Measurements from ENCODE around the gene CFAP61.

Gene CFAP61

GRCh38 chr20:20010639-20011500, 41.5 kb upstream of the CFAP61 start:
- no peak for DNase-seq (ENCODE audit: low read depth)
- TF ChIP-seq MYC (IDR thresholded peaks at IDR 0.05; ENCODE audit: low read depth, low read length) (no peak), POLR2A (IDR thresholded peaks at IDR 0.05; ENCODE audit: extremely low read depth, insufficient read length) (no peak)
- TF ChIP-seq, protein P1, sequence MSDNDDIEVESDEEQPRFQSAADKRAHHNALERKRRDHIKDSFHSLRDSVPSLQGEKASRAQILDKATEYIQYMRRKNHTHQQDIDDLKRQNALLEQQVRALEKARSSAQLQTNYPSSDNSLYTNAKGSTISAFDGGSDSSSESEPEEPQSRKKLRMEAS (IDR thresholded peaks at IDR 0.05; ENCODE audit: low read depth, low read length): no peak
- TF ChIP-seq, protein P2, sequence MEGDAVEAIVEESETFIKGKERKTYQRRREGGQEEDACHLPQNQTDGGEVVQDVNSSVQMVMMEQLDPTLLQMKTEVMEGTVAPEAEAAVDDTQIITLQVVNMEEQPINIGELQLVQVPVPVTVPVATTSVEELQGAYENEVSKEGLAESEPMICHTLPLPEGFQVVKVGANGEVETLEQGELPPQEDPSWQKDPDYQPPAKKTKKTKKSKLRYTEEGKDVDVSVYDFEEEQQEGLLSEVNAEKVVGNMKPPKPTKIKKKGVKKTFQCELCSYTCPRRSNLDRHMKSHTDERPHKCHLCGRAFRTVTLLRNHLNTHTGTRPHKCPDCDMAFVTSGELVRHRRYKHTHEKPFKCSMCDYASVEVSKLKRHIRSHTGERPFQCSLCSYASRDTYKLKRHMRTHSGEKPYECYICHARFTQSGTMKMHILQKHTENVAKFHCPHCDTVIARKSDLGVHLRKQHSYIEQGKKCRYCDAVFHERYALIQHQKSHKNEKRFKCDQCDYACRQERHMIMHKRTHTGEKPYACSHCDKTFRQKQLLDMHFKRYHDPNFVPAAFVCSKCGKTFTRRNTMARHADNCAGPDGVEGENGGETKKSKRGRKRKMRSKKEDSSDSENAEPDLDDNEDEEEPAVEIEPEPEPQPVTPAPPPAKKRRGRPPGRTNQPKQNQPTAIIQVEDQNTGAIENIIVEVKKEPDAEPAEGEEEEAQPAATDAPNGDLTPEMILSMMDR (IDR thresholded peaks at IDR 0.05; ENCODE audit: low read depth, low read length): no peak
- H3K4me3 ChIP-seq (ENCODE audit: low read depth, low read length): no peak overlapping the region

DNA sequence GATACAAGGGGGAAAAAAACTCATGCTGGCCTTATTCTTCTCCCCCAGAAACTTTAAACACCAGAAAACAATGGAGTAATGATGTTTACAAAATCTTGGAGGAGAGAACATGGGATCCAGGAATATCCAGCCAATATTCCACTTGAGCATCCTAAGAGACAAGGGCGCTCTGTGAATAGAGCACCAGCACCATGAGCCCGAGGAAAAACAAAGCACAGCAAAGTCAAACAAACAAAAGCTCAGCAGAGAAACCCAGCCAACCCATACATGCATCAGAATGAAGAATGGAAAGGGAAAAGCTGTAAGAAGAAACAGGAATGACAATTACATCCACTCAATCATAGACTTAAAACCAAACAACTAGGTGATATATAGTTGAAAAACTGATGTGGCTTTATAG, 39.8 kb upstream of the CFAP61 start:
- TF ChIP-seq, protein P1 (IDR thresholded peaks at IDR 0.05; ENCODE audit: low read depth, low read length): no peak
- TF ChIP-seq, protein P2 (IDR thresholded peaks at IDR 0.05; ENCODE audit: low read depth, low read length): no peak
- TF ChIP-seq MYC (IDR thresholded peaks at IDR 0.05; ENCODE audit: low read depth, low read length) (no peak), POLR2A (IDR thresholded peaks at IDR 0.05; ENCODE audit: extremely low read depth, insufficient read length) (no peak)
- H3K4me3 ChIP-seq (ENCODE audit: low read depth, low read length): no peak overlapping the region
- DNase-seq (ENCODE audit: low read depth): no peak

DNA sequence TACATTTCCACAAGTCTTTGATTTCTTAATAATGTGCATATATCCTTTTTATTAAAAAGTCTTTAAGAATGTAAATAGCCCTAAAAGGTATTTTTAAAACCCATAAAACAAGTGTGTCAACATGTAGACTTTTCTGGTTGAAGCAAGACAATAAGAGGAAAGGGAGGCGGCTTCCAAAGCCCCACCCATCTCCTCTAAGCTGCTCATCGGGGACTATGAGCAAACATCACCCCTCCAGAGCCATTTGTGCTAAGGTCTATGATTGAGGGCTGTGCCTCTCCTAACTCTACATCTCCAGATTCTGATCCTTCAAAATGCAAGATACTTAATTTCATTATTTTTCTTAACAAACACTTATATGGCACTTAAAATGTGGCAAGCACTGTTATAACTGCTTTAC, 37.7 kb upstream of the CFAP61 start:
- no peak overlapping the region for H3K4me3 ChIP-seq (ENCODE audit: low read depth, low read length)
- peak; percentile 54 for DNase-seq (ENCODE audit: low read depth)
- TF ChIP-seq, protein P2 (IDR thresholded peaks at IDR 0.05; ENCODE audit: low read depth, low read length): no peak
- TF ChIP-seq POLR2A (IDR thresholded peaks at IDR 0.05; ENCODE audit: extremely low read depth, insufficient read length) (no peak), MYC (IDR thresholded peaks at IDR 0.05; ENCODE audit: low read depth, low read length) (no peak)
- TF ChIP-seq, protein P1 (IDR thresholded peaks at IDR 0.05; ENCODE audit: low read depth, low read length): no peak

DNA sequence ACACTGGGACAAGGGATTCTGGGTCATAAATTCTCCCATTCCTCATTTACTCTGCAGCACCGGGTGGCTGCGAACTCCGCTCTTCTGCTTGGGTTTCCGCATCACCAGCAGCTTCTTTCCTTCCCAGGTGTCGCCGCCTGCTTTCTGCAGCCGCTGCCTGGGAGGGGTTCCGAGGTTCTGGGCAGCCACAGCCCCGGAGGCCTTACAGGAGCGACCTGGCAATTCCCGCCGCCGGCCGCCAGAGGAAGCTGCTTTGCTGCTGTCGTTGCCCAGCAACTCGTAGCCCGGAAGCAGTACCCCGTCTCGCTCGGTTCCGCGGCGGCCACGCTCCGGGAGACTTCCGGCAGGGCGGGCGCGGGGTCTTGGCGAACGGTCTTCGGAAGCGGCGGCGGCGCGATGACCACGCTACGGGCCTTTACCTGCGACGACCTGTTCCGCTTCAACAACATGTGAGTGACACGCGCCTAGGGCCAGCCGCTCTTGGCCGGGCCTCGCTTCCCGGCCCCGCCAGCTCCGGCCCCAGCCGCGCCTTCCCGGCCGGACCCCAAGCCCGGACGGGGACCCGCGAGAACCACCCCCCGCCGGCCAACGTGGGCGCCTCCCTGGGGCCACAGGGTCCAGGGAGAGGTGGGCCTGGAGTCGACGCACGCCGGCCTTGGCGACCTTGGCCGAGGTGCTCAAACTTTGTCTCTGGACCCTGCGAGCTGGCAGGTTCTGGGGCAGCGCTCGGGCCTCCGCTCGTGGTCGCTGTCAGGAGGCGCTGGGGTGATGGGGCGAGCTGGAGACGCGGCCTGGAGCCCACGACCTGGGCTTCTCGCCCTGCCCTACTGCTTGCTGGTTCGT, 35.1 kb upstream of the CFAP61 start, which contains the start of gene NAA20:
Gene NAA20 (plus strand): TSS at position 362 of the 843 bp plus-strand sequence. CDS start 35 bp downstream, at position 397.
- H3K4me3 ChIP-seq (ENCODE audit: low read depth, low read length): peak within 1 kb of the TSS; percentile 84
- DNase-seq (ENCODE audit: low read depth): peak; percentile 97
- TF ChIP-seq, protein P2 (IDR thresholded peaks at IDR 0.05; ENCODE audit: low read depth, low read length): peak; percentile 56
- peak; percentile 75 for TF ChIP-seq POLR2A (IDR thresholded peaks at IDR 0.05; ENCODE audit: extremely low read depth, insufficient read length)
- peak; percentile 93 for TF ChIP-seq MYC (IDR thresholded peaks at IDR 0.05; ENCODE audit: low read depth, low read length)
- TF ChIP-seq, protein P1 (IDR thresholded peaks at IDR 0.05; ENCODE audit: low read depth, low read length): peak; percentile 89

- peak; percentile 48 for DNase-seq (ENCODE audit: low read depth)
- peak overlapping the region; percentile 84 for H3K4me3 ChIP-seq (ENCODE audit: low read depth, low read length)
- TF ChIP-seq, protein P1 (IDR thresholded peaks at IDR 0.05; ENCODE audit: low read depth, low read length): no peak
- TF ChIP-seq POLR2A (IDR thresholded peaks at IDR 0.05; ENCODE audit: extremely low read depth, insufficient read length) (no peak), MYC (IDR thresholded peaks at IDR 0.05; ENCODE audit: low read depth, low read length) (0 out of 2 replicates have a peak, but pooled peaks have one; percentile 6)
Observed at GRCh38 chr20:20017844-20018185, 34.5 kb upstream of the CFAP61 start.

Measured in NB4 (cell line).